BLaER1 treated with 17β-estradiol and CSF1 and Interleukin-3, amounts not matched to agents 10 nM and 100 nM (cell line): ENCODE measurements around the gene OAS2.

ENCODE experiments used
- H3K27ac ChIP-seq, 11 experiments: shearing (Covaris generic); formaldehyde crosslinking; 2 replicates each; pipeline ENCODE4 v1.8.1; 2022
- H3K27me3 ChIP-seq, 11 experiments: shearing (Covaris generic); formaldehyde crosslinking; 2 replicates each; pipeline ENCODE4 v1.8.1; 2022
- H3K36me3 ChIP-seq, 11 experiments: shearing (Covaris generic); formaldehyde crosslinking; 2 replicates each; pipeline ENCODE4 v1.8.1; 2022
- H3K4me1 ChIP-seq, 10 experiments: shearing (Covaris generic); formaldehyde crosslinking; 2 replicates each; pipeline ENCODE4 v1.8.1; 2022
- H3K4me2 ChIP-seq, 11 experiments: shearing (Covaris generic); formaldehyde crosslinking; 2 replicates each; pipeline ENCODE4 v1.8.1; 2022
- H3K4me3 ChIP-seq, 10 experiments: shearing (Covaris generic); formaldehyde crosslinking; 2 replicates each; pipeline ENCODE4 v1.8.1; 2022
- H3K9ac ChIP-seq, 11 experiments: shearing (Covaris generic); formaldehyde crosslinking; 2 replicates each; pipeline ENCODE4 v1.8.1; 2022
- H3K9me3 ChIP-seq, 11 experiments: shearing (Covaris generic); formaldehyde crosslinking; replicated peaks in 1 of 11; 2 replicates each; pipeline ENCODE4 v1.8.1; 2022
- H4K20me1 ChIP-seq, 11 experiments: shearing (Covaris generic); formaldehyde crosslinking; 2 replicates each; pipeline ENCODE4 v1.8.1; 2022
- Cebpa-rat ChIP-seq, 11 experiments: shearing (Covaris generic); IDR thresholded peaks; 2 replicates each; pipeline ENCODE4 v1.8.1; 2022

OAS2 gene

GRCh38 chr12:113057565-113058485 lies 79.5 kb downstream of the OAS2 start:
- no peak for TF ChIP-seq Cebpa-rat (IDR thresholded peaks at IDR 0.05)
- peak overlapping the region in 3 of 11 experiments; percentile 3 to 40 (median 28); a peak in 2 of 22 replicates for H3K27ac ChIP-seq
- no peaks in the 10 kb centered on the region for H3K9me3 ChIP-seq
- H3K9ac ChIP-seq = peak overlapping the region in 10 of 11 experiments; percentile 7 to 88 (median 78); a peak in 16 of 22 replicates
- no peaks in the 10 kb centered on the region for H3K36me3 ChIP-seq
- peaks cover 51 to 90% (median 83%) of the 10 kb centered on the region in 10 experiments for H3K4me1 ChIP-seq
- H4K20me1 ChIP-seq = peaks cover 0 to 42% (median 24%) of the 10 kb centered on the region in 11 experiments; a peak in 16 of 22 replicates
- H3K27me3 ChIP-seq = peaks cover 12 to 28% (median 19%) of the 10 kb centered on the region in 11 experiments; a peak in 15 of 22 replicates
- peak overlapping the region; percentile 90 to 99 (median 98) for H3K4me2 ChIP-seq
- peak overlapping the region; percentile 71 to 93 (median 80); a peak in 18 of 20 replicates for H3K4me3 ChIP-seq

DNA sequence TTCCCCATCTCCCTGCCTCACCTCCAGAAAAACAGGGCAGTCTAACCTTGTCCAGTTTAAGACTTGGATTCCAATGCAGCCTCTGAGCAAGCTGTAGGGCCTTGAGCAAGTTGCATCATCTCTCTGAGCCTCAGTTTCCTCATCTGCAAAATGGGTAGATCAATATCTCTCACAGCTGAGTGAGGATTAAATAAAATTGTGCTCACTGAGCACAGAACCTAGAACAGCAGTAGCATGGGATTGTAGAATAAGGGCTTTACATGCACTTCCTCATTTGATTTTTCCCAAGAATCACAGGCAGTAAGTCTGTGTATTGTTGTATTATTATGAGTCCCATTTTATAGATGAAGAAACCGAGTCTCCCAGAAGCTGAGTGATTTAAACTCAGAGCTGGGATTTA lies 80.2 kb downstream of the OAS2 start:
- no peaks in the 10 kb centered on the region for H3K36me3 ChIP-seq
- H3K4me2 ChIP-seq = peak overlapping the region in 8 of 11 experiments; percentile 21 to 98 (median 98); a peak in 13 of 22 replicates

DNA sequence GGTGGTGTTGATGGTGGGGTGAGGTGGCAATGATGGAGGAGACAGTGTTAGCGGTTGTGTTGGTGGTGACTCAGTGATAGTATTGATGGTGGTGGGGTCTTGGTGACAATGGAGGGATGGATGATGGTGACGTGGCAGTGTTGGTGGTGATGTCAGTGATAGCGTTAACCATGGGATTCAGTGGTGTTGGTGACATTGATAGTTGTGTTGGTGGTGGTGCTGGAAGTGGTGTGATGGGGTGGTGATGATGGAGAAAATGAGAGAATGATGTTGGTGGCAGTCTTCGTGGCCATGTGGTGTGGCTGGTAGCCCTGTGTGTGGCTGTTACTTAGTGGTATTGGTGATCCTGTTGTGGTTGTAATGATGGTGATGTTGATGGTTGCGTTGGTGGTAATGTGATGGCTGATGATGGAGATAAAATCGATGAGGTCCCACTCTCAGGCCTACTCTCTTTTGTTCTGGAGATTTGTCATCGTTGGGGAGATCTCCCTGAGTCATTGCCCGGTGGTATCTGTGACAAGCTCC lies 80.8 kb downstream of the OAS2 start:
- no peaks in the 10 kb centered on the region for H3K9me3 ChIP-seq
- H3K27ac ChIP-seq = no peak overlapping the region
- H3K4me1 ChIP-seq = peaks cover 56 to 92% (median 86%) of the 10 kb centered on the region in 10 experiments
- H3K4me2 ChIP-seq = peak overlapping the region in 8 of 11 experiments; percentile 6 to 98 (median 66); a peak in 12 of 22 replicates
- peaks cover 12 to 28% (median 19%) of the 10 kb centered on the region in 11 experiments; a peak in 15 of 22 replicates for H3K27me3 ChIP-seq
- H4K20me1 ChIP-seq = peaks cover 3 to 54% (median 37%) of the 10 kb centered on the region in 11 experiments; a peak in 20 of 22 replicates
- no peaks in the 10 kb centered on the region for H3K36me3 ChIP-seq
- TF ChIP-seq Cebpa-rat (IDR thresholded peaks at IDR 0.05) = no peak
- H3K9ac ChIP-seq = no peak overlapping the region
- H3K4me3 ChIP-seq = peak overlapping the region in 1 of 10 experiments; percentile 93; a peak in 1 of 20 replicates

More for the DNA sequence above, 80.2 kb downstream of the OAS2 start:
- Histone ChIP-seq H3K9me3 (no peaks in the 10 kb centered on the region), H3K27ac (no peak overlapping the region), H3K4me1 (peaks cover 51 to 90% (median 83%) of the 10 kb centered on the region in 10 experiments), H3K27me3 (peaks cover 12 to 28% (median 19%) of the 10 kb centered on the region in 11 experiments; a peak in 15 of 22 replicates), H3K9ac (no peak overlapping the region), H3K4me3 (peak overlapping the region in 1 of 10 experiments; percentile 93; a peak in 1 of 20 replicates), H4K20me1 (peaks cover 0 to 48% (median 31%) of the 10 kb centered on the region in 11 experiments; a peak in 19 of 22 replicates)
- no peak for TF ChIP-seq Cebpa-rat (IDR thresholded peaks at IDR 0.05)

DNA sequence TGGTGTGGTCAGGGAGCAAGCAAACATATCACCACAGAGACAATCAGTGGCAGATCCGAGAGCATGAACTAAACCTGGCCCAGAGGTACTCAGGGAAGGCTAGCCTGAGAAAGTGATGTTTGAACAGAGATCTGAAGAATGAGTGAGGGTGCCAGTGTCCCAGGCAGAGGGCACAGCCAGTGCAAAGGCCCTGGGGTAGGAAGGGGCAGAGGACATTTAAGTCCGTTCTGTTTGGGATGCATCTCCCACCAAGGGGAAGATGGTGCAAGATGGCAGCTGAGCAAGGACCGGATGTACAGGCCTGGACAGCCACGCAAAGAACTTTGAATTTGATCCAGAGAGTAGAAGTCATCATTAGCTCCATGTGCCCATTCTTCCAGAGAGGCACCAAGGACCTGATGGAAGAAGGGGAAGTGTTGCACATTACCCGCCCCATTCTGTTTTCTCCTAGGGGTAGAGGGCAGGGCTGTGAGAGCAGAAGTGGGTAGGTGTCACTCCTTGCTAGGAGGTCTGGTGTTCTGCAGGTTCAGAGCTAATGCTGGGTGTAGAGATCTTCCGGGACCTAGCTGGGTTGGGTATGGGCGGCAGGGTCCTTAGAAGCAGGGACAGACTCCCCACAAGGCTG lies 82.1 kb downstream of the OAS2 start:
- Histone ChIP-seq H4K20me1 (peaks cover 17 to 65% (median 49%) of the 10 kb centered on the region in 11 experiments; a peak in 21 of 22 replicates), H3K27me3 (peaks cover 10 to 26% (median 18%) of the 10 kb centered on the region in 11 experiments; a peak in 15 of 22 replicates), H3K36me3 (no peaks in the 10 kb centered on the region), H3K9me3 (no peaks in the 10 kb centered on the region), H3K4me1 (peaks cover 55 to 92% (median 87%) of the 10 kb centered on the region in 10 experiments), H3K9ac (0 out of 22 replicates have a peak overlapping the region, but pooled peaks of 1 of the 11 experiments have one; percentile 25), H3K4me2 (peak overlapping the region; percentile 7 to 98 (median 90); a peak in 19 of 22 replicates), H3K4me3 (no peak overlapping the region), H3K27ac (no peak overlapping the region)
- TF ChIP-seq Cebpa-rat (IDR thresholded peaks at IDR 0.05) = no peak

- no peaks in the 10 kb centered on the region for H3K9me3 ChIP-seq
- no peak for TF ChIP-seq Cebpa-rat (IDR thresholded peaks at IDR 0.05)
- no peaks in the 10 kb centered on the region for H3K36me3 ChIP-seq
- H3K27me3 ChIP-seq = peaks cover 3 to 19% (median 10%) of the 10 kb centered on the region in 11 experiments; a peak in 14 of 22 replicates
- H3K4me3 ChIP-seq = no peak overlapping the region
- peak overlapping the region; percentile 7 to 98 (median 90); a peak in 19 of 22 replicates for H3K4me2 ChIP-seq
- H3K9ac ChIP-seq = 0 out of 22 replicates have a peak overlapping the region, but pooled peaks of 1 of the 11 experiments have one; percentile 25
- peaks cover 18 to 70% (median 53%) of the 10 kb centered on the region in 11 experiments; a peak in 21 of 22 replicates for H4K20me1 ChIP-seq
- peak overlapping the region in 1 of 11 experiments; percentile 24; a peak in 1 of 22 replicates for H3K27ac ChIP-seq
- H3K4me1 ChIP-seq = peaks cover 55 to 91% (median 84%) of the 10 kb centered on the region in 10 experiments
These were observed 82.9 kb downstream of the OAS2 start for GRCh38 chr12:113061061-113061694.
